OCI-LY7 (cell line): ENCODE measurements around the gene PHACTR3. TPM values are rescaled to one million over a fixed set of nuclear protein-coding genes. Genes with fewer than 3 reads are reported as not detected.

Experiments used
- BruUV-seq: library from RNA; stranded (reverse); fragments of 400-500 nt; replicated peaks from 2 replicates; lab custom pipeline; 2021; lab: Mats Ljungman, UMichigan
- CTCF ChIA-PET: fragments of 300-600 bp; sonication (Branson Sonifier 250); formaldehyde crosslinking; loops from one replicate; lab custom pipeline; 2022; ENCODE audit warnings: antibody characterized with exemption; ENCODE audit not compliant: unreplicated experiment; lab: Charles Lee
- POLR2A ChIA-PET: fragments of 300-600 bp; sonication (Branson Sonifier 250); formaldehyde crosslinking; loops from one replicate; lab custom pipeline; 2022; ENCODE audit warnings: antibody characterized with exemption; lab: Charles Lee
- DNase-seq: peaks from one replicate; pipeline ENCODE4 v3.0.0-alpha.2; 2015; ENCODE audit warnings: low spot score
- H2AFZ ChIP-seq: fragments of 200-600 bp; sonication (generic), shearing (Covaris generic); 2 replicates; pipeline ENCODE4 v1.6.1; 2014; ENCODE audit warnings: mild to moderate bottlenecking, antibody characterized with exemption, low read length, moderate library complexity
- H3K27ac ChIP-seq: fragments of 200-600 bp; sonication (generic); 2 replicates; pipeline ENCODE4 v1.5.1; 2014; ENCODE audit warnings: mixed run types, low read depth, mild to moderate bottlenecking, moderate library complexity, low read length, inconsistent platforms; ENCODE audit not compliant: poor library complexity, severe bottlenecking
- H3K36me3 ChIP-seq: fragments of 200-600 bp; sonication (generic); 2 replicates; pipeline ENCODE4 v1.6.1; 2014; ENCODE audit warnings: mild to moderate bottlenecking, antibody characterized with exemption, low read length, moderate library complexity, mixed read lengths; ENCODE audit not compliant: insufficient read depth
- H3K4me1 ChIP-seq: fragments of 200-600 bp; sonication (generic); 2 replicates; pipeline ENCODE4 v1.5.1; 2014; ENCODE audit warnings: mild to moderate bottlenecking, low read length; ENCODE audit not compliant: insufficient read depth, poor library complexity, severe bottlenecking
- H3K4me2 ChIP-seq: fragments of 200-600 bp; sonication (generic); 2 replicates; pipeline ENCODE4 v1.6.1; 2014; ENCODE audit warnings: mild to moderate bottlenecking, low read length
- H3K4me3 ChIP-seq: fragments of 200-600 bp; sonication (generic); 2 replicates; pipeline ENCODE4 v1.5.1; 2014; ENCODE audit warnings: mild to moderate bottlenecking, low read depth, low read length; ENCODE audit not compliant: poor library complexity, severe bottlenecking
- H3K79me2 ChIP-seq: fragments of 200-600 bp; sonication (generic); 2 replicates; pipeline ENCODE4 v1.6.1; 2016; ENCODE audit warnings: low read depth, mild to moderate bottlenecking, low read length, moderate library complexity, mixed read lengths; ENCODE audit not compliant: insufficient read depth
- H3K9me2 ChIP-seq: fragments of 200-600 bp; sonication (generic); 2 replicates; pipeline ENCODE4 v1.6.1; 2016; ENCODE audit warnings: mild to moderate bottlenecking, low read length, mixed read lengths; ENCODE audit not compliant: insufficient read depth
- H3K9me3 ChIP-seq: fragments of 200-600 bp; sonication (generic); 2 replicates; pipeline ENCODE4 v1.6.1; 2014; ENCODE audit warnings: mild to moderate bottlenecking, mixed run types, low read length, mixed read lengths
- H4K20me1 ChIP-seq: fragments of 200-600 bp; sonication (generic); 2 replicates; pipeline ENCODE4 v1.6.1; 2014; ENCODE audit warnings: mild to moderate bottlenecking, antibody characterized with exemption, low read length, moderate library complexity, mixed read lengths; ENCODE audit not compliant: insufficient read depth
- CTCF ChIP-seq: fragments of 200-600 bp; sonication (generic); conservative IDR thresholded peaks from 2 replicates; pipeline ENCODE4 v1.5.1; 2014; ENCODE audit warnings: mild to moderate bottlenecking, antibody characterized with exemption, low read length, moderate library complexity, mixed read lengths
- EZH2phosphoT487 ChIP-seq: fragments of 200-600 bp; sonication (generic); IDR thresholded peaks from 2 replicates; pipeline ENCODE4 v1.6.1; 2018; ENCODE audit warnings: low read depth, borderline replicate concordance, mild to moderate bottlenecking, mixed run types, antibody characterized with exemption, low read length, moderate library complexity, mixed read lengths
- intact Hi-C: fragments of 100-400 bp; cut with micrococcal nuclease; formaldehyde crosslinking; loops from one replicate; pipeline ENCODE4 v1.10.0; 2022; ENCODE audit not compliant: unreplicated experiment
- total RNA-seq, 2 experiments: library from RNA; depleted of rRNA in 1 of 2; stranded (reverse); fragments of >200 nt in 1 of 2; shearing (Covaris generic) in 1 of 2; gene quantifications; 2 replicates each; pipeline ENCODE4 v1.2.3, GENCODE V29; 2014 to 2022

Gene PHACTR3
- total RNA-seq, 2 experiments from 2014 or later, result 0.32 TPM; not detected in 1

- no peak for DNase-seq
- H2AFZ ChIP-seq, result no peak overlapping the region
- POLR2A ChIA-PET, result no interaction called here
- no peak overlapping the region for H3K27ac ChIP-seq
- H3K9me2 ChIP-seq, result no peaks in the 10 kb centered on the region
- CTCF ChIA-PET, result no interaction called here
- H3K4me1 ChIP-seq, result no peaks in the 10 kb centered on the region
- no peak overlapping the region for H3K4me3 ChIP-seq
- no peaks in the 10 kb centered on the region for H3K36me3 ChIP-seq
- no peaks in the 10 kb centered on the region for H3K79me2 ChIP-seq
- TF ChIP-seq CTCF (no peak), EZH2phosphoT487 (no peak)
- no peaks in the 10 kb centered on the region for H4K20me1 ChIP-seq
- intact Hi-C loops, result no loop called here
- no peak overlapping the region for H3K4me2 ChIP-seq
- H3K9me3 ChIP-seq, result no peaks in the 10 kb centered on the region
- BruUV-seq, result no TSS peak
Measured at GRCh38 chr20:59680148-59680650, 75.9 kb downstream of the PHACTR3 start.

- Histone ChIP-seq H3K4me3 (no peak overlapping the region), H2AFZ (no peak overlapping the region), H3K9me2 (no peaks in the 10 kb centered on the region), H4K20me1 (no peaks in the 10 kb centered on the region), H3K4me1 (no peaks in the 10 kb centered on the region), H3K36me3 (no peaks in the 10 kb centered on the region), H3K79me2 (no peaks in the 10 kb centered on the region), H3K4me2 (no peak overlapping the region), H3K27ac (no peak overlapping the region), H3K9me3 (no peaks in the 10 kb centered on the region)
- no peak for DNase-seq
- CTCF ChIA-PET, result no interaction called here
- POLR2A ChIA-PET, result no interaction called here
- no peak for TF ChIP-seq EZH2phosphoT487
- TF ChIP-seq CTCF, result no peak
- BruUV-seq, result no TSS peak
- intact Hi-C loops, result no loop called here
Measured at GRCh38 chr20:59680852-59681251, 76.5 kb downstream of the PHACTR3 start.

GRCh38 chr20:59682603-59683002 is 78.3 kb downstream of the PHACTR3 start:
- Histone ChIP-seq H3K36me3 (no peaks in the 10 kb centered on the region), H4K20me1 (no peaks in the 10 kb centered on the region), H3K4me1 (no peaks in the 10 kb centered on the region), H2AFZ (no peak overlapping the region), H3K27ac (no peak overlapping the region), H3K79me2 (no peaks in the 10 kb centered on the region), H3K4me2 (no peak overlapping the region), H3K4me3 (no peak overlapping the region), H3K9me3 (no peaks in the 10 kb centered on the region), H3K9me2 (no peaks in the 10 kb centered on the region)
- no peak for DNase-seq
- POLR2A ChIA-PET, result no interaction called here
- intact Hi-C loops, result no loop called here
- no peak for TF ChIP-seq CTCF
- no peak for TF ChIP-seq EZH2phosphoT487
- CTCF ChIA-PET, result no interaction called here
- no TSS peak for BruUV-seq
